HepG2 (cell line): ENCODE measurements around the gene ABCB9. TPM values are rescaled to one million over a fixed set of nuclear protein-coding genes. Genes with fewer than 3 reads are reported as not detected.

Experiments
- E2F1 ChIP-seq: sonication (generic); formaldehyde crosslinking; IDR thresholded peaks from 2 replicates; pipeline ENCODE4 v1.5.0; 2020; ENCODE audit warnings: missing genetic modification reagents
- HBP1 ChIP-seq: IDR thresholded peaks from 2 replicates; pipeline ENCODE4 v1.6.1; 2016; ENCODE audit warnings: low read depth, control low read depth
- HOMEZ ChIP-seq: IDR thresholded peaks from 2 replicates; pipeline ENCODE4 v1.6.1; 2016; ENCODE audit warnings: low read depth
- IRF9 ChIP-seq: sonication (generic); formaldehyde crosslinking; IDR thresholded peaks from 2 replicates; pipeline ENCODE4 v1.8.0; 2022; ENCODE audit warnings: missing genetic modification reagents, mild to moderate bottlenecking, borderline replicate concordance
- KDM6A ChIP-seq: IDR thresholded peaks from 2 replicates; pipeline ENCODE4 v1.6.1; 2016; ENCODE audit warnings: low read depth
- KLF6 ChIP-seq: IDR thresholded peaks from 2 replicates; pipeline ENCODE4 v1.8.0; 2016; ENCODE audit warnings: missing biosample characterization, missing genetic modification reagents
- KMT2B ChIP-seq: IDR thresholded peaks from 2 replicates; pipeline ENCODE4 v1.6.1; 2016; ENCODE audit warnings: missing genetic modification reagents, missing compliant biosample characterization
- MAF1 ChIP-seq: sonication (generic); formaldehyde crosslinking; IDR thresholded peaks from 2 replicates; pipeline ENCODE4 v1.5.0; 2020; ENCODE audit warnings: missing genetic modification reagents, borderline replicate concordance
- MAFF ChIP-seq: IDR thresholded peaks from 2 replicates; pipeline ENCODE4 v1.6.1; 2011; ENCODE audit warnings: low read depth, low read length, improper control_type of control experiment
- MED13 ChIP-seq: sonication (generic); formaldehyde crosslinking; IDR thresholded peaks from 2 replicates; pipeline ENCODE4 v1.5.0; 2020; ENCODE audit warnings: missing genetic modification reagents
- MIER3 ChIP-seq: IDR thresholded peaks from 2 replicates; pipeline ENCODE4 v1.6.1; 2016; ENCODE audit warnings: missing compliant biosample characterization, borderline replicate concordance
- NCOA5 ChIP-seq: sonication (generic); formaldehyde crosslinking; IDR thresholded peaks from 2 replicates; pipeline ENCODE4 v1.4.0; 2020; ENCODE audit warnings: missing genetic modification reagents
- NFE2L1 ChIP-seq: sonication (generic); formaldehyde crosslinking; IDR thresholded peaks from 2 replicates; pipeline ENCODE4 v1.4.0; 2020; ENCODE audit warnings: missing genetic modification reagents, mild to moderate bottlenecking, borderline replicate concordance
- NFRKB ChIP-seq: fragments of 450-650 bp; IDR thresholded peaks from 2 replicates; pipeline ENCODE4 v1.6.1; 2017
- PRDM4 ChIP-seq: sonication (generic); formaldehyde crosslinking; IDR thresholded peaks from 2 replicates; pipeline ENCODE4 v1.9.0; 2021; ENCODE audit warnings: missing genetic modification reagents, borderline replicate concordance
- SOX6 ChIP-seq, 2 experiments: fragments of 450-650 bp in 1 of 2; sonication (generic) in 1 of 2; formaldehyde crosslinking in 1 of 2; IDR thresholded peaks; 2 replicates each; pipeline versions ENCODE4 v1.4.0 to v1.6.1; 2017 to 2020; ENCODE audit warnings: antibody characterized with exemption in 1 of 2, mild to moderate bottlenecking in 1 of 2, missing genetic modification reagents in 1 of 2
- TCF7L2 ChIP-seq: IDR thresholded peaks from 2 replicates; pipeline ENCODE4 v1.6.1; 2011; ENCODE audit warnings: mild to moderate bottlenecking, low read depth, low read length, moderate library complexity
- TMF1 ChIP-seq: sonication (generic); formaldehyde crosslinking; IDR thresholded peaks from 2 replicates; pipeline ENCODE4 v1.8.1; 2022; ENCODE audit warnings: low read depth, missing genetic modification reagents
- ZNF564 ChIP-seq: sonication (generic); formaldehyde crosslinking; IDR thresholded peaks from 2 replicates; pipeline ENCODE4 v1.8.1; 2023; ENCODE audit warnings: mild to moderate bottlenecking, missing genetic modification reagents
- ZNF670 ChIP-seq: sonication (generic); formaldehyde crosslinking; IDR thresholded peaks from 2 replicates; pipeline ENCODE4 v1.8.0; 2022; ENCODE audit warnings: mild to moderate bottlenecking, missing genetic modification reagents, borderline replicate concordance
- ZNF740 ChIP-seq: sonication (generic); formaldehyde crosslinking; IDR thresholded peaks from 2 replicates; pipeline ENCODE4 v1.4.0; 2020; ENCODE audit warnings: missing genetic modification reagents
- ZNF788 ChIP-seq: sonication (generic); formaldehyde crosslinking; IDR thresholded peaks from 2 replicates; pipeline ENCODE4 v1.5.0; 2020; ENCODE audit warnings: mild to moderate bottlenecking, missing genetic modification reagents, borderline replicate concordance
- ZNF792 ChIP-seq: IDR thresholded peaks from 2 replicates; pipeline ENCODE4 v1.6.1; 2016
- polyA plus RNA-seq, 8 experiments: library from polyadenylated mRNA; depleted of rRNA in 3 of 8; stranded (reverse) in 7 of 8; unstranded in 1 of 8; fragments of >200 nt; fragmentation: Illumina TruSeq in 4 of 8; extraction: Trizol in 4 of 8; gene quantifications; 2 replicates each; pipeline versions ENCODE4 v1.2.1 to v1.2.3, GENCODE V29; 2011 to 2016; ENCODE audit warnings: low read depth in 4 of 8, missing spikeins in 1 of 8, mixed read lengths in 1 of 8; ENCODE audit not compliant: insufficient read depth in 1 of 8
- total RNA-seq, 5 experiments: library from RNA; depleted of rRNA; stranded (reverse); fragments of >200 nt; fragmentation: Illumina TruSeq; extraction: Trizol; gene quantifications; 2 replicates each; pipeline ENCODE4 v1.2.3, GENCODE V29; 2016; ENCODE audit warnings: low read depth in 1 of 5

ABCB9 gene
- total and polyA plus RNA-seq, 2 of the 13 experiments (the other 11 are each of a cell fraction or from before 2014, with no cell fraction given): 5.1 to 6.0 TPM

GRCh38 chr12:122984612-122985337, 18.5 kb upstream of the ABCB9 start (continued):
- TF ChIP-seq ZNF792 (CRISPR knock-in tag): no peak
- TF ChIP-seq HBP1 (CRISPR knock-in tag): peak; percentile 85; the same call in 1 of the 2 replicates
- no peak for TF ChIP-seq SOX6 (IDR thresholded peaks at IDR 0.05)
- TF ChIP-seq SOX6 (CRISPR knock-in tag; IDR thresholded peaks at IDR 0.05): peak; percentile 74
- peak; percentile 56; the same call in 1 of the 2 replicates for TF ChIP-seq KDM6A (CRISPR knock-in tag)
- 0 out of 2 replicates have a peak, but pooled peaks have one; percentile 26 for TF ChIP-seq IRF9
- TF ChIP-seq ZNF670 (CRISPR knock-in tag): peak; percentile 75; the same call in 1 of the 2 replicates
- TF ChIP-seq KLF6 (CRISPR knock-in tag): no peak
- TF ChIP-seq MAF1: no peak
- TF ChIP-seq ZNF740 (CRISPR knock-in tag): no peak
- no peak for TF ChIP-seq MAFF
- peak; percentile 71 for TF ChIP-seq KMT2B
- TF ChIP-seq MED13: no peak; the same call in 1 of the 2 replicates
- peak; percentile 85; the same call in 1 of the 2 replicates for TF ChIP-seq MIER3 (CRISPR knock-in tag)
- TF ChIP-seq ZNF788: peak; percentile 84; the same call in 1 of the 2 replicates
- 0 out of 2 replicates have a peak, but pooled peaks have one; percentile 27 for TF ChIP-seq TMF1
- TF ChIP-seq HOMEZ: no peak
- no peak for TF ChIP-seq NFRKB
- no peak for TF ChIP-seq NCOA5 (CRISPR knock-in tag)
- no peak for TF ChIP-seq TCF7L2
- no peak for TF ChIP-seq E2F1 (CRISPR knock-in tag)
- TF ChIP-seq NFE2L1 (CRISPR knock-in tag): no peak
- no peak for TF ChIP-seq PRDM4 (CRISPR knock-in tag)
- no peak for TF ChIP-seq ZNF564 (CRISPR knock-in tag)
